ENCODE measurements around the gene KMT2B. TPM values are rescaled to one million over a fixed set of nuclear protein-coding genes. Genes with fewer than 3 reads are reported as not detected.
A peak's percentile ranks its signal among the peaks of the same experiment; 100 is the strongest.

The KMT2B gene
- total RNA-seq, 1 experiment from 2014 or later = 65.3 TPM

DNA sequence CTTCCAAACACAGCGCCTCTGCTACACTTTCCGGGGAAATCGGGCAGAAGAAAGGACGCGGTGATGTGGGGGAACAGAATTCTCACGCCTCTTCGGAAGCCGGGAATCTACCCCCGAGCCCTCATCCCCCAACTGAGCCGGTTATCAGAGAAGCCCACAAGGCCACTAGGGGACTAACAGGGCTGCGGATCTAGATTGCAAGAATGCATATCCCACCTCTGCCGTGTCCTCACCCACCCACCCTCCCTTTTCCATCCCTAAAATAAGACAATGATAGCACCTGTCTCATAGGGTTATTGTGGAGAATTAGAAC lies 23.4 kb downstream of the KMT2B start:
- CTCF ChIA-PET = interaction anchor here (0.8 to 1.4 kb wide), 4 partner anchors 22 to 139 kb away, joined by 3 to 5 read pairs (median 3); partner anchors contain the start of gene COX6B1

DNA sequence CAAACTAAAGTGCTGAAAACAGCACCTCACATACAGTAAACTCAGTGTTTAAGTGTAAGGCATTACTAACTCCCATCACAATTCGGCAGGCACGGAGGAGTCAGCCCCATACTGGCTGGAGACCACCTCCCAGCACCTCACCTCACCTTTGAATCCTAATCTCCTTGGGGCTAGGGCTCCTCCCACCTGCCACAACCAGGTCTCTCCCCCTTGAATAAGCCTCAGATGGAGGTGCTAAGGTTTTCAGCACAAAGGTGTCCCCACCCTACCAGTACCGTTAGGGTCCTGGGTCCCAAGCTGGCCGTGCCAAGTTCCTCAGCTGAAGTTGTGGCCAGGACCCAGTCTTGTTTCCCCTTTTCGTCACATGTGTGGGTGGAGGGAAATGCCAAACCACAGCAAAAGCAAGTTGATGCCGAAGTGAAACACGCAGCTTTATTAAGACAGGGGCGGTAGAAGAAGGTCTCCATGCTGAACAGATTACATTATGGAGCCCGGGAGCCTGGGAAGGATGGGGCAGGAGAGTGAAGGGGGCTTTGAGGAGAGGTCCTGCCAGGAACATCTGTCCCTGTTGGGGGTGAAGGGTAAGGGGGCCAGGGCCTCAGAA lies 24.4 kb downstream of the KMT2B start, which contains the start of gene IGFLR1:
TSS of gene IGFLR1 (minus strand) at position 332 of the 604 bp plus-strand sequence. CDS start 1,272 bp downstream, outside the sequence.
- no peak for DNase-seq

More for the DNA sequence above, 23.4 kb downstream of the KMT2B start:
- Mint-ChIP-seq H3K27ac (ENCODE audit: unreplicated experiment) (peak overlapping the region; percentile 89), H3K9me3 (ENCODE audit: low read depth, unreplicated experiment) (no peaks in the 10 kb centered on the region), H3K27me3 (ENCODE audit: unreplicated experiment) (no peaks in the 10 kb centered on the region), H3K4me3 (ENCODE audit: low read depth, unreplicated experiment) (peak overlapping the region; percentile 97), H3K4me1 (ENCODE audit: low read depth, unreplicated experiment) (peaks cover 25% of the 10 kb centered on the region), H3K36me3 (ENCODE audit: insufficient read depth, unreplicated experiment) (peaks cover 80% of the 10 kb centered on the region)
- TF ChIP-seq, protein P1, sequence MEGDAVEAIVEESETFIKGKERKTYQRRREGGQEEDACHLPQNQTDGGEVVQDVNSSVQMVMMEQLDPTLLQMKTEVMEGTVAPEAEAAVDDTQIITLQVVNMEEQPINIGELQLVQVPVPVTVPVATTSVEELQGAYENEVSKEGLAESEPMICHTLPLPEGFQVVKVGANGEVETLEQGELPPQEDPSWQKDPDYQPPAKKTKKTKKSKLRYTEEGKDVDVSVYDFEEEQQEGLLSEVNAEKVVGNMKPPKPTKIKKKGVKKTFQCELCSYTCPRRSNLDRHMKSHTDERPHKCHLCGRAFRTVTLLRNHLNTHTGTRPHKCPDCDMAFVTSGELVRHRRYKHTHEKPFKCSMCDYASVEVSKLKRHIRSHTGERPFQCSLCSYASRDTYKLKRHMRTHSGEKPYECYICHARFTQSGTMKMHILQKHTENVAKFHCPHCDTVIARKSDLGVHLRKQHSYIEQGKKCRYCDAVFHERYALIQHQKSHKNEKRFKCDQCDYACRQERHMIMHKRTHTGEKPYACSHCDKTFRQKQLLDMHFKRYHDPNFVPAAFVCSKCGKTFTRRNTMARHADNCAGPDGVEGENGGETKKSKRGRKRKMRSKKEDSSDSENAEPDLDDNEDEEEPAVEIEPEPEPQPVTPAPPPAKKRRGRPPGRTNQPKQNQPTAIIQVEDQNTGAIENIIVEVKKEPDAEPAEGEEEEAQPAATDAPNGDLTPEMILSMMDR (IDR thresholded peaks at IDR 0.05; ENCODE audit: unreplicated experiment) = peak; percentile 26
- BruUV-seq (replicated peaks) = no TSS peak
- DNase-seq = no peak
- intact Hi-C loops (cut with micrococcal nuclease; ENCODE audit: unreplicated experiment) = loop anchor here (10.0 kb wide), 1 partner anchor 194 kb away; the partner anchor contains the start of gene LRFN3

DNA sequence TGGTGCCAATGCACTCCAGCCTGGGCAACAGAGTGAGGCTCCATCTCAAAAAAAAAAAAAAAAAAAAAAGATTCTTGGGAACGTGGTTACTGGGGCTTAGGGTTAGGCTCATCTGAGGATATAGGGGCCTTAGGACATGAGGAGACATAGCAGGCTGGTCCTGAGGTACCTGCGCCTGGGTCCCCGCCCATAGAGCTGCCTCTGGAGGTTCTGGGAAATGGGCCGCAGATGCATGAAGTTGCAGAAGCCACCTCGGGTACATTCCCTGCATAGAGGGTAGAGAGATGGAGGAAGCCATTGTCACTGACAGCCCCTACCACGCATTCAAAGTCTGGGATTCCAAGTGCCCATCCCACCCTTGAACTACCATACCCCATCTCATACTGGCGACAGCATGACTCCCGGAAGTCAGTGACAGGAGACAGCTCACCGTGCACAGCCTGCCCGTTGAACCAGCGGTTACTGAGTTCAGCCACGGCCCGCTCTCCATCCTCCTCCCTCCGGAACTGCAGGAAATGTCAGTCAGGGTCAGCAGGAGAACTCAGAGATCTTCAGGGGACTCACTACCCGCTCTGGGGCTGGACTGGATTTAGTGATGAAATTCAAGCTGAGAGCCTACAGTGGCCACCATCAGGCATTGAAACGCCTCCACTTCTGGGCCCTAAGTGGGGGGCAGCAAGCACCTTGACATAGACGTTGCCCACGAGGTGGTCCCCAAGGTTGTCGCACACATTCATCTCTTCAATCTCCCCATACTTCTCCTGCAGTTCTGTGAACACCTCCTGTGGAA lies 26.0 kb downstream of the KMT2B start:
- H3K27ac Mint-ChIP-seq (ENCODE audit: unreplicated experiment) = no peak overlapping the region
- no peaks in the 10 kb centered on the region for H3K27me3 Mint-ChIP-seq (ENCODE audit: unreplicated experiment)
- H3K9me3 Mint-ChIP-seq (ENCODE audit: low read depth, unreplicated experiment) = no peaks in the 10 kb centered on the region
- peaks cover 74% of the 10 kb centered on the region for H3K36me3 Mint-ChIP-seq (ENCODE audit: insufficient read depth, unreplicated experiment)
- peak overlapping the region; percentile 96 for H3K4me3 Mint-ChIP-seq (ENCODE audit: low read depth, unreplicated experiment)
- intact Hi-C loops (cut with micrococcal nuclease; ENCODE audit: unreplicated experiment) = loop anchor here (10.0 kb wide), 1 partner anchor 191 kb away; the partner anchor contains the start of gene LRFN3
- TF ChIP-seq, protein P1 (IDR thresholded peaks at IDR 0.05; ENCODE audit: unreplicated experiment) = no peak
- no peak for DNase-seq
- BruUV-seq (replicated peaks) = no TSS peak
- peaks cover 37% of the 10 kb centered on the region for H3K4me1 Mint-ChIP-seq (ENCODE audit: low read depth, unreplicated experiment)
- CTCF ChIA-PET = interaction anchor here (0.6 to 1.9 kb wide), 3 partner anchors 115 to 360 kb away, joined by 3 to 7 read pairs (median 4); no protein-coding TSS in a partner anchor

More for the DNA sequence above, 24.4 kb downstream of the KMT2B start, which contains the start of gene IGFLR1:
- peak within 1 kb of the TSS; percentile 97 for H3K4me3 Mint-ChIP-seq (ENCODE audit: low read depth, unreplicated experiment)
- no TSS peak for BruUV-seq (replicated peaks)
- H3K27ac Mint-ChIP-seq (ENCODE audit: unreplicated experiment) = no peak within 1 kb of the TSS
- peaks cover 79% of the 10 kb centered on the region for H3K36me3 Mint-ChIP-seq (ENCODE audit: insufficient read depth, unreplicated experiment)
- CTCF ChIA-PET = interaction anchor here (0.6 kb wide), 1 partner anchor 86 kb away, joined by 5 read pairs; no protein-coding TSS in a partner anchor
- TF ChIP-seq, protein P1 (IDR thresholded peaks at IDR 0.05; ENCODE audit: unreplicated experiment) = no peak
- intact Hi-C loops (cut with micrococcal nuclease; ENCODE audit: unreplicated experiment) = loop anchor here (10.0 kb wide), 1 partner anchor 193 kb away; the partner anchor contains the start of gene LRFN3
- H3K4me1 Mint-ChIP-seq (ENCODE audit: low read depth, unreplicated experiment) = peaks cover 36% of the 10 kb centered on the region
- no peaks in the 10 kb centered on the region for H3K27me3 Mint-ChIP-seq (ENCODE audit: unreplicated experiment)
- H3K9me3 Mint-ChIP-seq (ENCODE audit: low read depth, unreplicated experiment) = no peaks in the 10 kb centered on the region
